Endothelial cell of umbilical vein (primary cell): Measurements from ENCODE around the gene MMD.

Experiments
- EZH2 ChIP-seq: IDR thresholded peaks from 2 replicates; pipeline ENCODE4 v1.6.1; 2012; ENCODE audit warnings: borderline replicate concordance, low read depth, mild to moderate bottlenecking, moderate library complexity, low read length, inconsistent platforms; ENCODE audit not compliant: severe bottlenecking
- POLR2A ChIP-seq: IDR thresholded peaks from 2 replicates; pipeline ENCODE4 v1.6.1; 2012; ENCODE audit warnings: low read depth, mild to moderate bottlenecking, control low read depth, low read length
- TF ChIP-seq, protein P1 (sequence below), 2 donors: IDR thresholded peaks; 1 replicate in 1 of 2; 2 replicates in 1 of 2; pipeline ENCODE4 v1.5.1; 2011; ENCODE audit warnings: low read length in 2 of 2, mild to moderate bottlenecking in 2 of 2, moderate library complexity in 2 of 2, control low read depth in 1 of 2, inconsistent platforms in 1 of 2, low read depth in 1 of 2; ENCODE audit not compliant: insufficient read depth in 1 of 2; ENCODE audit errors: extremely low read depth in 1 of 2
- TF ChIP-seq, protein P2 (sequence below): IDR thresholded peaks from 2 replicates; pipeline ENCODE4 v1.6.1; 2011; ENCODE audit not compliant: insufficient read depth, insufficient read length

DNA sequence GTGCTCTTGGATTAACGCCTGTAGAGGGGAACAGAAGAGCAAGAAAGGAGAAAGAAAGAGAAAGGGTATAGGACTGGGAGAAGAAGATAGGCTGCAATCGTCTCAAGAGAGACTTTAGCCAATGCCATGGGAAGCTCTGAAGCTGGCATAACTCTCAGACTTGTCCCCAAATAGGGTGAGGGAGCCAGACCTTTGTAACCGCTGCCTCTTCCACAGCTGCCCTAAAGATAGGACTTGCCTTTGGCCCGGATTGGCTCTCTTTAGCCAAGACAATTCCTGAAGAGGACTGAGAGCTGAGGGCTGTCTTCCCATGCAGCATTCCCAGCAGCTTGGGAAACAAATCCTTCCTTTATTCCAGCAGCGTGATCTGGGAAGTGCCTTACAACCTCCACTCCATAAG lies 20.8 kb upstream of the MMD start:
- no peak for TF ChIP-seq POLR2A
- TF ChIP-seq, protein P1, sequence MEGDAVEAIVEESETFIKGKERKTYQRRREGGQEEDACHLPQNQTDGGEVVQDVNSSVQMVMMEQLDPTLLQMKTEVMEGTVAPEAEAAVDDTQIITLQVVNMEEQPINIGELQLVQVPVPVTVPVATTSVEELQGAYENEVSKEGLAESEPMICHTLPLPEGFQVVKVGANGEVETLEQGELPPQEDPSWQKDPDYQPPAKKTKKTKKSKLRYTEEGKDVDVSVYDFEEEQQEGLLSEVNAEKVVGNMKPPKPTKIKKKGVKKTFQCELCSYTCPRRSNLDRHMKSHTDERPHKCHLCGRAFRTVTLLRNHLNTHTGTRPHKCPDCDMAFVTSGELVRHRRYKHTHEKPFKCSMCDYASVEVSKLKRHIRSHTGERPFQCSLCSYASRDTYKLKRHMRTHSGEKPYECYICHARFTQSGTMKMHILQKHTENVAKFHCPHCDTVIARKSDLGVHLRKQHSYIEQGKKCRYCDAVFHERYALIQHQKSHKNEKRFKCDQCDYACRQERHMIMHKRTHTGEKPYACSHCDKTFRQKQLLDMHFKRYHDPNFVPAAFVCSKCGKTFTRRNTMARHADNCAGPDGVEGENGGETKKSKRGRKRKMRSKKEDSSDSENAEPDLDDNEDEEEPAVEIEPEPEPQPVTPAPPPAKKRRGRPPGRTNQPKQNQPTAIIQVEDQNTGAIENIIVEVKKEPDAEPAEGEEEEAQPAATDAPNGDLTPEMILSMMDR (IDR thresholded peaks at IDR 0.05; ENCODE audit: extremely low read depth in 1 of 2, insufficient read depth in 1 of 2, low read depth in 1 of 2, low read length in 2 of 2): no peak
- TF ChIP-seq, protein P2, sequence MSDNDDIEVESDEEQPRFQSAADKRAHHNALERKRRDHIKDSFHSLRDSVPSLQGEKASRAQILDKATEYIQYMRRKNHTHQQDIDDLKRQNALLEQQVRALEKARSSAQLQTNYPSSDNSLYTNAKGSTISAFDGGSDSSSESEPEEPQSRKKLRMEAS: no peak
- TF ChIP-seq EZH2: no peak
